Body of pancreas (tissue), 4 donors: ENCODE measurements around the gene TRPV6. TPM values are rescaled to one million over a fixed set of nuclear protein-coding genes. Genes with fewer than 3 reads are reported as not detected.

ENCODE experiments used
- ATAC-seq: fragments of 150-250 bp; one replicate; pipeline ENCODE4 v1.9.1; 2016
- DNase-seq, 4 donors: peaks; one replicate each; pipeline ENCODE4 v3.0.0-alpha.2; 2019
- H3K27ac ChIP-seq, 4 donors: fragments of 200-600 bp; sonication (generic); 1 replicate in 3 of 4; 2 replicates in 1 of 4; pipeline versions ENCODE4 v1.5.1 to v1.6.1; 2016 to 2019; ENCODE audit warnings: mild to moderate bottlenecking in 1 of 4, mixed read lengths in 1 of 4, moderate library complexity in 1 of 4
- H3K27me3 ChIP-seq, 2 donors: fragments of 200-600 bp; sonication (generic); one replicate each; pipeline ENCODE4 v1.6.0; 2016; ENCODE audit warnings: mild to moderate bottlenecking in 1 of 2
- H3K36me3 ChIP-seq, 2 donors: fragments of 200-600 bp; sonication (generic); replicated peaks in 1 of 2; 2 replicates each; pipeline ENCODE4 v1.5.1; 2016; ENCODE audit warnings: low read depth in 2 of 2; ENCODE audit not compliant: insufficient read depth in 1 of 2
- H3K4me1 ChIP-seq: fragments of 200-600 bp; sonication (generic); one replicate; pipeline ENCODE4 v1.6.0; 2016
- H3K4me3 ChIP-seq, 2 donors: fragments of 200-600 bp; sonication (generic); 1 replicate in 1 of 2; 2 replicates in 1 of 2; pipeline ENCODE4 v1.5.1; 2016 to 2019
- H3K9me3 ChIP-seq, 3 donors: fragments of 200-600 bp; sonication (generic); 1 replicate in 2 of 3; 2 replicates in 1 of 3; pipeline ENCODE4 v1.5.1; 2016
- POLR2A ChIP-seq, 3 donors: fragments of 450-650 bp; IDR thresholded peaks; one replicate each; pipeline ENCODE4 v1.6.1; 2016; ENCODE audit warnings: antibody characterized with exemption in 3 of 3, mild to moderate bottlenecking in 2 of 3
- WGBS, 2 donors: methylation state at CpG; one replicate each; pipeline ENCODE4 v1.1.5; 2017; 5-methylcytosine and 5-hydroxymethylcytosine counted together
- intact Hi-C: fragments of 100-400 bp; cut with DNase I; formaldehyde crosslinking; loops from one replicate; pipeline ENCODE4 v1.15.1; 2023
- total RNA-seq, 2 donors: library from RNA; depleted of rRNA; stranded (reverse); fragments of >200 nt; gene quantifications; one replicate each; pipeline ENCODE4 v1.1.0, GENCODE V29; 2016
- TF ChIP-seq, protein P1 (sequence below), 7 experiments: fragments of 450-650 bp in 4 of 7; fragments of 200-600 bp in 3 of 7; sonication (generic) in 3 of 7; IDR thresholded peaks; one replicate each; pipeline ENCODE4 v1.5.1; 2016 to 2019; ENCODE audit warnings: antibody characterized with exemption in 7 of 7

Gene TRPV6
- total RNA-seq, 2 donors from 2014 or later = 61.7 to 110 TPM

DNA sequence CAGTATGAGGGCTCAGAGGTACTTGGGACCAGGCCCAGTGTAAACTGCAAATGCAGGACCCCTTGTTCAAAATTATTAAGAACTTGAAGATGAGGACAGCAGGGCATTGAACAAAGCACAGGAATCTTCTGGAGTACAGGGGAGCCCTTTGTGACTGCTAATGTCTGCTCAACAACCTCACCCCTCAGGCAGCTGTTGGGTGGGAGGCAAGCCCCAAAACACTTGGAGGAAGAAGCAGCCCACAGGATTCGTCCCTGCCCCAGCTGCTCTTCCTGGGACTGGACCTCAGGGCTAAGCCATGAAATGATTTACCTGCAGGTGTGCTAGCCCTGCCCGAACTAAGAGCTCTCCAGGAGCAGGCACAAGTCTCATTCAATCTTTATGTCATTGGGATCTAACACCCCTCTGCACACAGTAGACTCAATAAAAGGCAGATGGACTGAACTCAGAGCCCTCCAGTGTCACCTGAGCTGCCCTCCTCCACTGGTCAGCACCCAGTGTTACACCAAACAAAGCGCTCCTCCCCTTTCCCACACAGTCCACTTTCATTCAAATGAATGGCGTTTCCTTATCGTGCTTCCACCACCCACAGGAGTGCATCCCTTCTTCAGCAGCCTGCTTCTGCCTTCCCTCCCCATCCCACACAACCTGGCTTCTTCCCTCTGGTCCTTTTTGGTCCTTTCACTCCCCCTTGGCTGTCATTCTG is 47.0 kb upstream of the TRPV6 start:
- Histone ChIP-seq H3K4me1 (no peaks in the 10 kb centered on the region), H3K9me3 (no peaks in the 10 kb centered on the region), H3K27me3 (no peaks in the 10 kb centered on the region), H3K36me3 (no peaks in the 10 kb centered on the region), H3K27ac (no peak overlapping the region), H3K4me3 (no peak overlapping the region)
- WGBS, 2 donors = 68 to 75% methylated on average over 5 of the region's 5 CpGs
- intact Hi-C loops = no loop called here
- DNase-seq = no peak
- no peak for ATAC-seq
- no peak for TF ChIP-seq POLR2A (IDR thresholded peaks at IDR 0.05)
- TF ChIP-seq, protein P1, sequence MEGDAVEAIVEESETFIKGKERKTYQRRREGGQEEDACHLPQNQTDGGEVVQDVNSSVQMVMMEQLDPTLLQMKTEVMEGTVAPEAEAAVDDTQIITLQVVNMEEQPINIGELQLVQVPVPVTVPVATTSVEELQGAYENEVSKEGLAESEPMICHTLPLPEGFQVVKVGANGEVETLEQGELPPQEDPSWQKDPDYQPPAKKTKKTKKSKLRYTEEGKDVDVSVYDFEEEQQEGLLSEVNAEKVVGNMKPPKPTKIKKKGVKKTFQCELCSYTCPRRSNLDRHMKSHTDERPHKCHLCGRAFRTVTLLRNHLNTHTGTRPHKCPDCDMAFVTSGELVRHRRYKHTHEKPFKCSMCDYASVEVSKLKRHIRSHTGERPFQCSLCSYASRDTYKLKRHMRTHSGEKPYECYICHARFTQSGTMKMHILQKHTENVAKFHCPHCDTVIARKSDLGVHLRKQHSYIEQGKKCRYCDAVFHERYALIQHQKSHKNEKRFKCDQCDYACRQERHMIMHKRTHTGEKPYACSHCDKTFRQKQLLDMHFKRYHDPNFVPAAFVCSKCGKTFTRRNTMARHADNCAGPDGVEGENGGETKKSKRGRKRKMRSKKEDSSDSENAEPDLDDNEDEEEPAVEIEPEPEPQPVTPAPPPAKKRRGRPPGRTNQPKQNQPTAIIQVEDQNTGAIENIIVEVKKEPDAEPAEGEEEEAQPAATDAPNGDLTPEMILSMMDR (IDR thresholded peaks at IDR 0.05) = no peak

DNA sequence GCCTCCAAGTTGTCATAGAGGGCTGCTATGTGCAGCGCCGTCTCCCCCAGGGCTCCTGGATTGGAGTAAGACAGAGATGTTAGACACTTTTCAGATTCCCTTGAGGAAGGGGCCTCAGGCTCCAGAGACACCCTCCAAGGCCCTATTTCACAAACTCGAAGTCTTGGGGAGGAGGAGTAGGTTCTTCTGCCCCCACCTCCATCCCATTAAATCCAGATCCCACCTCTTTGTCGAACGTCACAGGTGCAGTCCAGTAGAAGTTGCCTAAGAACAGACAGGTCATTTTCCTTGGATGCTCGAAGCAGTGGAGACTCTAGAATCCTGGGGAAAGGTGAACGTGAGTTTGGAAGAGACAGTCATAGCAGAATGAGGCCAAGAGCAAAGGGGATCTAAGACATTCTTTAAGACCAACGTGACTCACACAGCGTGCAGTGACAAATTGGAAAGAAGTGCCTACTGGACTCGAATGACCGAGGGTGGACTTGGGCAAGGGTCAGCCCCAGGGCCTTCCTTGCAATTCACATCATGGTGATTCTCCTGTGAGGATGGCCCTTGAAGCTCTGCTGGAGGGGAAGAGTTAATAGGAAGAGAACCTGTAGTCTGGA is 44.7 kb upstream of the TRPV6 start:
- H3K4me1 ChIP-seq = no peaks in the 10 kb centered on the region
- ATAC-seq = no peak
- no peaks in the 10 kb centered on the region for H3K36me3 ChIP-seq
- H3K27me3 ChIP-seq = no peaks in the 10 kb centered on the region
- no peak overlapping the region for H3K27ac ChIP-seq
- intact Hi-C loops = no loop called here
- H3K4me3 ChIP-seq = no peak overlapping the region
- no peaks in the 10 kb centered on the region for H3K9me3 ChIP-seq
- TF ChIP-seq, protein P1 (IDR thresholded peaks at IDR 0.05) = no peak
- no peak for TF ChIP-seq POLR2A (IDR thresholded peaks at IDR 0.05)
- WGBS, 2 donors = 77 to 82% methylated on average over 9 to 11 of the region's 11 CpGs
- no peak for DNase-seq

DNA sequence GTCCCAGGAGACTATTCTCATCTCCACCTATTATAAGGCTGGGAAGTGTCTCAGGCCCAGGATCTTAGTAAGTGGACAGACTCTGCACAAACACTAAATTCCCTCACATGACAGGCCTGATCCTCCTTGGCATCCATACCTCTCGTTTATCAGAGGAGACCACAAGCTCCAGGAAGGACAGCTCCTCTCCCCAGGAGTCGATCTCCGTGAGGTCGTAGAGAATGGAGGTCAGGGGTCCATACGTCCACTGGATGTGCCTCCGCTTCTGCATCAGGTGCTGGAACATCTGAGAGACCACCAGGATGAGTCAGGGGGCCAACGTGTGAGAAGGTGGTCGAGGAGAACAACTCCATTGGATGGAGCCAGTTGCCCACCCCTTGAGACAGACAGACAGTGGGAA is 42.4 kb upstream of the TRPV6 start:
- DNase-seq = no peak
- ATAC-seq = no peak
- H3K4me1 ChIP-seq = no peaks in the 10 kb centered on the region
- H3K36me3 ChIP-seq = no peaks in the 10 kb centered on the region
- no peak for TF ChIP-seq POLR2A (IDR thresholded peaks at IDR 0.05)
- TF ChIP-seq, protein P1 (IDR thresholded peaks at IDR 0.05) = no peak
- peak overlapping the region in 1 of 4 donors; percentile 14 for H3K27ac ChIP-seq
- WGBS, 2 donors = 58 to 69% methylated on average over 8 of the region's 8 CpGs
- H3K27me3 ChIP-seq = no peaks in the 10 kb centered on the region
- H3K9me3 ChIP-seq = no peaks in the 10 kb centered on the region
- intact Hi-C loops = no loop called here
- no peak overlapping the region for H3K4me3 ChIP-seq

DNA sequence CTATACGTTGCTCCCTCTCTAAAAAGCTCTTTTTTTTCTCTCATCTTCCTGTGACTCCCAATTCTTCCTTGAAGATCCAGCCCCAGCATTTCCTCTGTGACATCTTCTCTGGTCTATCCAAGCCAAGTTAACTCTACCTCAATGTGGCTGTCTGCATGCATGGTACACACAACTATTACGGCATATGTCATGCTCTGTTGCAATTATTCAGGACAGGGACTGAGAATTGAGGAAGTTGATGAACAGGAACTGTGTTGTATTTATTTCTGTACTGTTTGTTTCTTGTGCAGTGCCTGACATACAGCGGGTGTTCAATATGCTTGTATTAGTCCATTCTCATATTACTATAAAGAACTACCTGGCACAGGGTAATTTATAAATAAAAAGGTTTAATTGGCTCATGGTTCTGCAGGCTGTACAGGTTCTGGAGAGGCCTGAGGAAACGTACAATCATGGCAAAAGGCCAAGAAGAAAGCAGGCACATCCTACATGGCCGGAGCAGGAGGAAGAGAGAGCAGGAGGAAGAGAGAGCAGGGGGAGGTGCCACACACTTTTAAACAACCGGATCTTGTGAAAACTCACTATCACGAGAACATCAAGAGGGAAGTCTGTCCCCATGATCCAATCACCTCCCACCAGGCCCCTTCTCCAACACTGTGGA is 41.7 kb upstream of the TRPV6 start:
- intact Hi-C loops = no loop called here
- no peaks in the 10 kb centered on the region for H3K27me3 ChIP-seq
- TF ChIP-seq, protein P1 (IDR thresholded peaks at IDR 0.05) = no peak
- TF ChIP-seq POLR2A (IDR thresholded peaks at IDR 0.05) = peak in 1 of 3 donors; percentile 10
- no peaks in the 10 kb centered on the region for H3K4me1 ChIP-seq
- H3K27ac ChIP-seq = peak overlapping the region in 1 of 4 donors; percentile 36
- ATAC-seq = no peak
- H3K4me3 ChIP-seq = no peak overlapping the region
- no peaks in the 10 kb centered on the region for H3K36me3 ChIP-seq
- no peaks in the 10 kb centered on the region for H3K9me3 ChIP-seq
- 63 to 65% methylated on average over 7 of the region's 7 CpGs for WGBS, 2 donors
- peak in 1 of 4 donors; percentile 50 for DNase-seq
